Activated CD8-positive, alpha-beta memory T cell treated with anti-CD3 and anti-CD28 coated beads for 4 hours (primary cell): Measurements from ENCODE around the gene ROBO1.
"Not testable (repeated sequence)": the region's sequence is repeated elsewhere in the genome, so short reads cannot be mapped to it uniquely, and the experiment has no call there.

Source experiments
- DNase-seq, 2 donors: peaks; one replicate each; pipeline ENCODE4 v3.0.0-alpha.2; 2020; ENCODE audit warnings: low read depth in 2 of 2

The ROBO1 gene

GRCh38 chr3:79246875-79247724, 520.7 kb downstream of the ROBO1 start:
- no peak for DNase-seq

GRCh38 chr3:79245284-79246138, 522.3 kb downstream of the ROBO1 start:
- no peak for DNase-seq

- DNase-seq = no peak
These were observed 531.3 kb downstream of the ROBO1 start for GRCh38 chr3:79236496-79236895.

GRCh38 chr3:79233431-79234060, 534.3 kb downstream of the ROBO1 start:
- no peak for DNase-seq

- DNase-seq = no peak
These were observed 537.5 kb downstream of the ROBO1 start for GRCh38 chr3:79230266-79230665.

- DNase-seq = no peak
These were observed 550.7 kb downstream of the ROBO1 start for GRCh38 chr3:79217096-79217495.

- no peak for DNase-seq
These were observed 552.5 kb downstream of the ROBO1 start for GRCh38 chr3:79215286-79215685.

- no peak for DNase-seq
These were observed 556.0 kb downstream of the ROBO1 start for GRCh38 chr3:79211586-79212359.

- no peak for DNase-seq
These were observed 563.4 kb downstream of the ROBO1 start for GRCh38 chr3:79204351-79204750.

GRCh38 chr3:79203144-79203519, 564.7 kb downstream of the ROBO1 start:
- no peak for DNase-seq

GRCh38 chr3:79202471-79203143, 565.2 kb downstream of the ROBO1 start:
- DNase-seq = no peak

GRCh38 chr3:79200456-79200855, 567.3 kb downstream of the ROBO1 start:
- DNase-seq = no peak

- DNase-seq = no peak
These were observed 567.8 kb downstream of the ROBO1 start for GRCh38 chr3:79199966-79200365.

- DNase-seq = no peak
These were observed 580.4 kb downstream of the ROBO1 start for GRCh38 chr3:79187426-79187825.

GRCh38 chr3:79184251-79184650, 583.5 kb downstream of the ROBO1 start:
- no peak for DNase-seq

- DNase-seq = no peak
These were observed 584.3 kb downstream of the ROBO1 start for GRCh38 chr3:79183496-79183895.

- DNase-seq = no peak
These were observed 589.2 kb downstream of the ROBO1 start for GRCh38 chr3:79178471-79179180.

- no peak for DNase-seq
These were observed 591.9 kb downstream of the ROBO1 start for GRCh38 chr3:79175870-79176269.

GRCh38 chr3:79173259-79173658, 594.5 kb downstream of the ROBO1 start:
- DNase-seq = not testable (repeated sequence)

GRCh38 chr3:79172241-79172640, 595.6 kb downstream of the ROBO1 start:
- DNase-seq = no peak
